AG09319 (cell line): ENCODE data around the gene PTPN1.

Experiments used
- DNase-seq: peaks from one replicate; pipeline ENCODE4 v3.0.0-alpha.2; 2010; ENCODE audit warnings: low read depth; ENCODE audit errors: extremely low read depth
- CTCF ChIP-seq: IDR thresholded peaks from 2 replicates; pipeline ENCODE4 v1.5.1; 2011; ENCODE audit warnings: low read depth, mild to moderate bottlenecking, inconsistent platforms, low read length, moderate library complexity

PTPN1 gene

GRCh38 chr20:50528129-50528528 lies 17.9 kb downstream of the PTPN1 start:
- no peak for DNase-seq
- no peak for TF ChIP-seq CTCF

GRCh38 chr20:50528804-50529351 lies 18.7 kb downstream of the PTPN1 start:
- no peak for TF ChIP-seq CTCF
- no peak for DNase-seq

- no peak for TF ChIP-seq CTCF
- DNase-seq: no peak
Measured at GRCh38 chr20:50532221-50532620, 22.0 kb downstream of the PTPN1 start.

- no peak for DNase-seq
- TF ChIP-seq CTCF: no peak
Measured at GRCh38 chr20:50533061-50533460, 22.9 kb downstream of the PTPN1 start.

GRCh38 chr20:50533464-50533863 lies 23.3 kb downstream of the PTPN1 start:
- no peak for TF ChIP-seq CTCF
- DNase-seq: no peak

- no peak for TF ChIP-seq CTCF
- peak; percentile 85 for DNase-seq
Measured at GRCh38 chr20:50534567-50534966, 24.4 kb downstream of the PTPN1 start.

- no peak for DNase-seq
- no peak for TF ChIP-seq CTCF
Measured at GRCh38 chr20:50535162-50535561, 25.0 kb downstream of the PTPN1 start.
